HCT116 (cell line): ENCODE measurements around the gene MOB3B. TPM values are rescaled to one million over a fixed set of nuclear protein-coding genes. Genes with fewer than 3 reads are reported as not detected.

Experiments used
- ATAC-seq: fragments of 200-7000 bp; cut with Tn5 transposase; 2 replicates; pipeline ENCODE4 v1.9.1; 2020; ENCODE audit warnings: mild to moderate bottlenecking, moderate library complexity
- BruUV-seq: library from RNA; stranded (reverse); fragments of 400-500 nt; replicated peaks from 2 replicates; lab custom pipeline; 2021; lab: Mats Ljungman, UMichigan
- CTCF ChIA-PET: fragments of 300-600 bp; sonication (Branson Sonifier 250); formaldehyde crosslinking; loops from one replicate; lab custom pipeline; 2021; ENCODE audit warnings: antibody characterized with exemption; lab: Charles Lee
- POLR2A ChIA-PET: fragments of 300-600, 350-600 bp; sonication (Branson Sonifier 250); formaldehyde crosslinking; loops from one replicate; lab custom pipeline; 2021; ENCODE audit warnings: antibody characterized with exemption; lab: Charles Lee
- RAD21 ChIA-PET, 2 experiments: fragments of 300-600 bp; sonication (Branson Sonifier 250); formaldehyde crosslinking; loops; one replicate each; lab custom pipeline; 2023; ENCODE audit warnings: low total read pairs in 2 of 2; ENCODE audit not compliant: uncharacterized antibody in 2 of 2, unreplicated experiment in 2 of 2, low non-redundant PET in 1 of 2; lab: Charles Lee
- DNase-seq: peaks from one replicate; pipeline ENCODE4 v3.0.0-alpha.2; 2010; ENCODE audit warnings: low read depth, low spot score
- H2AFZ ChIP-seq: fragments of 200-600 bp; shearing (Covaris generic), sonication (generic); 2 replicates; pipeline ENCODE4 v1.6.1; 2017; ENCODE audit warnings: low read depth, mixed run types, mixed read lengths, antibody characterized with exemption, low read length; ENCODE audit not compliant: poor library complexity, severe bottlenecking
- H3K27ac ChIP-seq: 2 replicates; pipeline ENCODE4 v1.5.1; 2012; ENCODE audit warnings: low read depth, low read length
- H3K27me3 ChIP-seq: fragments of 200-600 bp; sonication (generic); 2 replicates; pipeline ENCODE4 v1.6.1; 2016; ENCODE audit warnings: mixed run types, low read length, mixed read lengths; ENCODE audit not compliant: insufficient read depth
- H3K36me3 ChIP-seq, 2 experiments: fragments of 200-500 bp in 1 of 2; fragments of 200-600 bp in 1 of 2; sonication (Bioruptor generic) in 1 of 2; sonication (generic) in 1 of 2; 2 replicates each; pipeline versions ENCODE4 v1.5.1 to v1.6.1; 2014 to 2016; ENCODE audit warnings: low read length in 2 of 2, inconsistent platforms in 1 of 2, mixed read lengths in 1 of 2, mixed run types in 1 of 2; ENCODE audit not compliant: insufficient read depth in 2 of 2, control insufficient read depth in 1 of 2
- H3K4me1 ChIP-seq, 2 experiments: fragments of 200-600 bp in 1 of 2; sonication (generic) in 1 of 2; 2 replicates each; pipeline versions ENCODE4 v1.5.1 to v1.6.1; 2012 to 2017; ENCODE audit warnings: low read length in 2 of 2, inconsistent platforms in 1 of 2, mild to moderate bottlenecking in 1 of 2, mixed read lengths in 1 of 2, mixed run types in 1 of 2, moderate library complexity in 1 of 2; ENCODE audit not compliant: insufficient read depth in 2 of 2, control insufficient read depth in 1 of 2
- H3K4me2 ChIP-seq: fragments of 200-600 bp; sonication (generic); 2 replicates; pipeline ENCODE4 v1.6.1; 2017; ENCODE audit warnings: mixed run types, low read length, mixed read lengths
- H3K4me3 ChIP-seq, 2 experiments: fragments of 200-600 bp in 1 of 2; sonication (generic) in 1 of 2; replicated peaks in 1 of 2; 2 replicates each; pipeline ENCODE4 v1.5.1; 2011 to 2016; ENCODE audit warnings: low read length in 2 of 2, control low read depth in 1 of 2, low read depth in 1 of 2, mild to moderate bottlenecking in 1 of 2, mixed read lengths in 1 of 2, mixed run types in 1 of 2
- H3K79me2 ChIP-seq: fragments of 200-600 bp; sonication (generic); 2 replicates; pipeline ENCODE4 v1.6.1; 2017; ENCODE audit warnings: mild to moderate bottlenecking, mixed run types, low read length, moderate library complexity, mixed read lengths; ENCODE audit not compliant: insufficient read depth
- H3K9ac ChIP-seq: fragments of 200-600 bp; sonication (generic); 2 replicates; pipeline ENCODE4 v1.6.1; 2016; ENCODE audit warnings: low read length, mixed read lengths
- H3K9me2 ChIP-seq: fragments of 200-600 bp; sonication (generic), shearing (Covaris generic); 2 replicates; pipeline ENCODE4 v1.6.1; 2017; ENCODE audit warnings: mixed run types, mild to moderate bottlenecking, moderate library complexity; ENCODE audit not compliant: insufficient read depth
- H3K9me3 ChIP-seq, 2 experiments: fragments of 200-500 bp in 1 of 2; fragments of 200-600 bp in 1 of 2; sonication (Bioruptor generic) in 1 of 2; sonication (generic) in 1 of 2; 2 replicates each; pipeline ENCODE4 v1.6.1; 2014 to 2017; ENCODE audit warnings: low read length in 2 of 2, mixed read lengths in 2 of 2, inconsistent platforms in 1 of 2, low read depth in 1 of 2, mild to moderate bottlenecking in 1 of 2, mixed run types in 1 of 2, moderate library complexity in 1 of 2; ENCODE audit not compliant: control insufficient read depth in 1 of 2, insufficient read depth in 1 of 2
- H4K20me1 ChIP-seq: fragments of 200-600 bp; sonication (generic), shearing (Covaris generic); 2 replicates; pipeline ENCODE4 v1.6.1; 2017; ENCODE audit warnings: mixed run types, mild to moderate bottlenecking, moderate library complexity; ENCODE audit not compliant: insufficient read depth
- ATF3 ChIP-seq: IDR thresholded peaks from 2 replicates; pipeline ENCODE4 v1.6.1; 2012
- CBX3 ChIP-seq: IDR thresholded peaks from 2 replicates; pipeline ENCODE4 v1.6.1; 2012; ENCODE audit warnings: low read depth
- CEBPB ChIP-seq: IDR thresholded peaks from 2 replicates; pipeline ENCODE4 v1.6.1; 2012; ENCODE audit warnings: low read depth
- CTCF ChIP-seq, 3 experiments: fragments of 200-600 bp in 1 of 3; sonication (generic) in 1 of 3; IDR thresholded peaks in 2 of 3; conservative IDR thresholded peaks in 1 of 3; 2 replicates each; pipeline ENCODE4 v1.5.1; 2012 to 2017; ENCODE audit warnings: low read depth in 2 of 3, low read length in 2 of 3, antibody characterized with exemption in 1 of 3, borderline replicate concordance in 1 of 3, control low read depth in 1 of 3, mild to moderate bottlenecking in 1 of 3, mixed read lengths in 1 of 3, mixed run types in 1 of 3, moderate library complexity in 1 of 3; ENCODE audit not compliant: insufficient read depth in 1 of 3
- EGR1 ChIP-seq: IDR thresholded peaks from 2 replicates; pipeline ENCODE4 v1.6.1; 2012; ENCODE audit warnings: low read depth
- ELF1 ChIP-seq: IDR thresholded peaks from 2 replicates; pipeline ENCODE4 v1.6.1; 2012; ENCODE audit warnings: low read depth, borderline replicate concordance
- JUND ChIP-seq: IDR thresholded peaks from 2 replicates; pipeline ENCODE4 v1.6.1; 2012
- MAX ChIP-seq: IDR thresholded peaks from 2 replicates; pipeline ENCODE4 v1.6.1; 2012
- POLR2A ChIP-seq: IDR thresholded peaks from 2 replicates; pipeline ENCODE4 v1.7.0; 2011; ENCODE audit warnings: borderline replicate concordance; ENCODE audit not compliant: insufficient read depth, insufficient read length; ENCODE audit errors: extremely low read depth
- POLR2AphosphoS5 ChIP-seq: IDR thresholded peaks from 2 replicates; pipeline ENCODE4 v1.6.1; 2011; ENCODE audit warnings: mild to moderate bottlenecking, low read depth, low read length, moderate library complexity
- RAD21 ChIP-seq: IDR thresholded peaks from 2 replicates; pipeline ENCODE4 v1.6.1; 2012; ENCODE audit warnings: low read depth, mild to moderate bottlenecking
- REST ChIP-seq: IDR thresholded peaks from 2 replicates; pipeline ENCODE4 v1.6.1; 2012; ENCODE audit warnings: low read depth
- SP1 ChIP-seq: IDR thresholded peaks from 2 replicates; pipeline ENCODE4 v1.6.1; 2012; ENCODE audit warnings: low read depth
- SRF ChIP-seq: IDR thresholded peaks from 2 replicates; pipeline ENCODE4 v1.6.1; 2012; ENCODE audit warnings: low read depth
- TCF7L2 ChIP-seq: IDR thresholded peaks from 2 replicates; pipeline ENCODE4 v1.7.0; 2011; ENCODE audit warnings: borderline replicate concordance, inconsistent platforms; ENCODE audit not compliant: insufficient read depth, insufficient read length; ENCODE audit errors: extremely low read depth
- YY1 ChIP-seq: IDR thresholded peaks from 2 replicates; pipeline ENCODE4 v1.6.1; 2011; ENCODE audit warnings: low read length, low read depth, moderate library complexity, mild to moderate bottlenecking; ENCODE audit not compliant: insufficient replicate concordance; ENCODE audit errors: extremely low read depth
- ZBTB33 ChIP-seq: IDR thresholded peaks from 2 replicates; pipeline ENCODE4 v1.6.1; 2011; ENCODE audit warnings: mild to moderate bottlenecking, low read length, moderate library complexity; ENCODE audit not compliant: insufficient replicate concordance; ENCODE audit errors: extremely low read depth
- ZFX ChIP-seq: fragments of 450-650 bp; IDR thresholded peaks from 2 replicates; pipeline ENCODE4 v1.6.1; 2017
- intact Hi-C: fragments of 100-400 bp; cut with micrococcal nuclease; formaldehyde crosslinking; loops from 2 replicates; pipeline ENCODE4 v1.10.0; 2022
- total RNA-seq: library from RNA; stranded (reverse); gene quantifications from one replicate; pipeline ENCODE4 v1.2.1, GENCODE V29; 2021; ENCODE audit not compliant: unreplicated experiment

MOB3B gene
- total RNA-seq, 1 experiment from 2014 or later: 1.2 TPM

- CTCF ChIA-PET: no interaction called here
- intact Hi-C loops: no loop called here
- POLR2A ChIA-PET: no interaction called here
These were observed 42.4 kb downstream of the MOB3B start for GRCh38 chr9:27487128-27487640.

More at GRCh38 chr9:27487128-27487640, 42.4 kb downstream of the MOB3B start:
- no peak for DNase-seq
- H3K4me2 ChIP-seq: no peak overlapping the region
- RAD21 ChIA-PET: no interaction called here
- H3K79me2 ChIP-seq: no peaks in the 10 kb centered on the region
- no peak for TF ChIP-seq SP1
- no peak for TF ChIP-seq REST
- TF ChIP-seq ATF3: no peak
- TF ChIP-seq CTCF (IDR thresholded peaks at IDR 0.05 in 2 of 3, conservative IDR thresholded peaks at IDR 0.05 in 1 of 3; ENCODE audit: borderline replicate concordance in 1 of 3, insufficient read depth in 1 of 3, low read depth in 2 of 3, low read length in 2 of 3): no peak
- no peak for TF ChIP-seq ZBTB33
- no peak for TF ChIP-seq JUND
- no peak for TF ChIP-seq CEBPB
- no peak for TF ChIP-seq POLR2A
- TF ChIP-seq ZFX: no peak
- TF ChIP-seq CBX3: no peak
- TF ChIP-seq MAX: no peak
- no peak for TF ChIP-seq POLR2AphosphoS5
- no peak for TF ChIP-seq EGR1
- no peak for TF ChIP-seq YY1
- no peak for TF ChIP-seq SRF
- TF ChIP-seq TCF7L2: no peak
- no peak for TF ChIP-seq RAD21
- TF ChIP-seq ELF1: no peak
- TF ChIP-seq, all 23 proteins: peak for 0
- no peaks in the 10 kb centered on the region for H3K4me1 ChIP-seq
- H3K27ac ChIP-seq: no peak overlapping the region
- H3K27me3 ChIP-seq: no peaks in the 10 kb centered on the region
- H4K20me1 ChIP-seq: no peaks in the 10 kb centered on the region
- BruUV-seq: no TSS peak
- no peak for ATAC-seq
- no peak overlapping the region for H3K9ac ChIP-seq
- no peak overlapping the region for H2AFZ ChIP-seq
- H3K9me3 ChIP-seq: no peaks in the 10 kb centered on the region
- H3K9me2 ChIP-seq: no peaks in the 10 kb centered on the region
- no peaks in the 10 kb centered on the region for H3K36me3 ChIP-seq
- H3K4me3 ChIP-seq: no peak overlapping the region
